K562 treated with DMSO at 1 percent for 12 hours (cell line): Measurements from ENCODE around the gene LCN2. TPM values are rescaled to one million over a fixed set of nuclear protein-coding genes. Genes with fewer than 3 reads are reported as not detected.

Experiments used
- total RNA-seq: library from RNA; unstranded; fragments of 300-600 nt; gene quantifications from 2 replicates; pipeline ENCODE4 v1.2.3, GENCODE V29; 2022; ENCODE audit not compliant: insufficient read depth

LCN2 gene
- total RNA-seq: not detected in 2 replicates

GRCh38 chr9:128149001-128149701 lies at the start of gene LCN2:
TSS of gene LCN2 (plus strand) at chr9:128149453. CDS start at chr9:128149526, 73 bp downstream.

DNA sequence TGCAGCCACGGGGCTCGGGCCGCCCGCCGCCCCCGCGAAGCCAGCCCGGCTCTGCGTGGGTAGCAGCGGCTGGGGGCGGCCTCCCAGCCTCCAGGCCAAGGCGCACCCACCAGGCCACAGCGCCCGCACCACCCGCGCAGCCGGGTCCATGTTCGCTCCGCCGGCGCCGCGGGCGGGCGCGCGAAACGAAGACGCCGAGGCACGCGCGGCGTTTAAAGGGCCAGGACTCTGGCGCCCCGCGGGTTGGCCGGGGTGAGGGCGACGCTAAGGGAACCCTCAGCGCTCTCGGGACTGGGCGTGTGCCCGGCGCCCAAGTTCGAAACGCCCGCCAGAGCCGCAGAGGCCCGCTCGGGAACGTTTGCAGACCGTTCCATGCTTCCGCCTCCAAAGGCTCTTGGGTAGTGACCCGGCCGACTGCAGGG lies 21.7 kb upstream of the LCN2 start, which contains the start of gene PTGES2:
Gene PTGES2, minus strand, starts transcription at position 162 of the 422 bp plus-strand sequence. Its CDS starts 12 bp downstream, at position 150.

GRCh38 chr9:128159784-128160602 lies 10.7 kb downstream of the LCN2 start, which contains the start of gene BBLN:
TSS of gene BBLN (plus strand) at chr9:128160265. CDS start at chr9:128160408, 143 bp downstream.

DNA sequence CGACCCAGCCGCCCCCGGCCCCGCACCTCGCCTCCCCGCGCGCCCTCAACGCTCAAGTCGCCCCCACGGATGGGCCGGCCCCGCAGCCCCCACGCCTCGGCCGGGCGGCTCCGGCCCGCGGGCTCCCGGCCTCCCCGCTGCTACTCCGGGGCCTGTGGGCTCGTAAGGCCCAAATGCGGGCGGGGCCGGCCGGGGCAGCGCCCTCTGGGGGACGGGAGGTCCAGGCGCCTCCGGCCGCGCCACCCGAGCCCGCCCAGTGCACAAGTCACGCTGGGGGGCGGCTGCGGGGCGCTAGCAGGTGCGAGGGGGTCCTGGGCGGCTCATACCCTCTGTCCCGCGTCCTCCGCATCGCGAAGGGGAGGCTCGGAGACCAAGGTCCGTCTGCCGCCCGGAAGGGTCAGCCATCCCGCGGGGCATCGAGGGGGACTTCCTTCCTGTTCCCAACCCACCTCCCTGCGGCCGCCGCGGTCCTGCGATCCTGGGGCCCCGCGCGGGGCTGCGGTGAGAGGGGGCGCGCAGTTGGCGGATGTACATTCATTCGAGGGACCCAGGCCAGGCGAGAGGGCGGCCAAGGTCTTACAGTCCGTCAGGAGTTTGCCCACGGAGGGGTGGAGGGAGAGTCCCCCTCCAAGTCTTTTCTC lies 42.3 kb downstream of the LCN2 start, which contains the start of gene CIZ1:
Gene CIZ1, minus strand, starts transcription at position 167 of the 641 bp plus-strand sequence. CDS start 715 bp downstream, outside the sequence.

Other genes starting within 250 kb of the LCN2 start
- 14.6 and 15.2 TPM in 2 replicates for gene ST6GALNAC6, start 249.8 kb upstream of the LCN2 start, total RNA-seq
- 32.4 and 36.8 TPM in 2 replicates for gene ST6GALNAC4, start 232.4 kb upstream of the LCN2 start, total RNA-seq
- gene PIP5KL1, start 218.7 kb upstream of the LCN2 start, total RNA-seq: 2.6 and 3.0 TPM in 2 replicates
- 60.5 and 61.1 TPM in 2 replicates for gene DPM2, start 211.6 kb upstream of the LCN2 start, total RNA-seq
- 22.0 and 46.0 TPM in 2 replicates for gene EEIG1, start 168.5 kb upstream of the LCN2 start, total RNA-seq
- 21.9 and 23.2 TPM in 2 replicates for gene NAIF1, start 82.1 kb upstream of the LCN2 start, total RNA-seq
- 20.4 and 31.7 TPM in 2 replicates for gene SLC25A25, start 81.2 kb upstream of the LCN2 start, total RNA-seq
- gene PTGES2, start 21.7 kb upstream of the LCN2 start, total RNA-seq: 40.1 and 46.2 TPM in 2 replicates
- gene BBLN, start 10.8 kb downstream of the LCN2 start, total RNA-seq: 353 and 489 TPM in 2 replicates
- gene CIZ1, start 42.1 kb downstream of the LCN2 start, total RNA-seq: 280 and 443 TPM in 2 replicates
- 15.4 and 46.4 TPM in 2 replicates for gene DNM1, start 53.9 kb downstream of the LCN2 start, total RNA-seq
- 63.8 and 131 TPM in 2 replicates for gene GOLGA2, start 126.6 kb downstream of the LCN2 start, total RNA-seq
- 143 and 182 TPM in 2 replicates for gene SWI5, start 126.8 kb downstream of the LCN2 start, total RNA-seq
- gene TRUB2, start 173.0 kb downstream of the LCN2 start, total RNA-seq: 32.1 and 33.5 TPM in 2 replicates
- 120 and 127 TPM in 2 replicates for gene COQ4, start 173.4 kb downstream of the LCN2 start, total RNA-seq
- 16.0 and 24.8 TPM in 2 replicates for gene SLC27A4, start 191.1 kb downstream of the LCN2 start, total RNA-seq
- 44.2 and 44.6 TPM in 2 replicates for gene URM1, start 221.9 kb downstream of the LCN2 start, total RNA-seq